Tibial nerve (tissue), 4 donors: ENCODE results near the gene SLC22A1. TPM values are rescaled to one million over a fixed set of nuclear protein-coding genes. Genes with fewer than 3 reads are reported as not detected.

Source experiments
- DNase-seq, 2 donors: peaks; one replicate each; pipeline ENCODE4 v3.0.0-alpha.2; 2019; ENCODE audit warnings: low spot score in 2 of 2
- H3K27ac ChIP-seq, 4 donors: fragments of 200-600 bp; sonication (generic) in 3 of 4; one replicate each; pipeline ENCODE4 v1.5.1; 2017 to 2019; ENCODE audit warnings: mild to moderate bottlenecking in 1 of 4
- H3K27me3 ChIP-seq, 2 donors: fragments of 200-600 bp; sonication (generic) in 1 of 2; one replicate each; pipeline versions ENCODE4 v1.5.1 to v1.6.0; 2017 to 2019
- H3K36me3 ChIP-seq, 3 donors: fragments of 200-600 bp; sonication (generic); one replicate each; pipeline ENCODE4 v1.5.1; 2018 to 2019
- H3K4me1 ChIP-seq, 4 donors: fragments of 200-600 bp; sonication (generic) in 3 of 4; one replicate each; pipeline ENCODE4 v1.5.1; 2017 to 2019
- H3K4me3 ChIP-seq, 4 donors: fragments of 200-600 bp; sonication (generic) in 3 of 4; one replicate each; pipeline ENCODE4 v1.5.1; 2017 to 2019; ENCODE audit warnings: mild to moderate bottlenecking in 1 of 4, moderate library complexity in 1 of 4
- H3K9me3 ChIP-seq, 4 donors: fragments of 200-600 bp; sonication (generic) in 3 of 4; one replicate each; pipeline ENCODE4 v1.5.1; 2017 to 2019
- EP300 ChIP-seq, 2 donors: sonication (generic); formaldehyde crosslinking; IDR thresholded peaks; one replicate each; pipeline ENCODE4 v1.6.1; 2017; ENCODE audit warnings: antibody characterized with exemption in 2 of 2, mild to moderate bottlenecking in 1 of 2
- POLR2A ChIP-seq, 2 donors: fragments of 450-650 bp; IDR thresholded peaks; one replicate each; pipeline ENCODE4 v1.6.1; 2017; ENCODE audit warnings: antibody characterized with exemption in 2 of 2, mild to moderate bottlenecking in 2 of 2, moderate library complexity in 2 of 2
- WGBS, 2 donors: methylation state at CpG; one replicate each; pipeline ENCODE4 v1.1.5; 2018; 5-methylcytosine and 5-hydroxymethylcytosine counted together
- total RNA-seq, 4 donors: library from RNA; depleted of rRNA; stranded (reverse); fragments of >200 nt; gene quantifications; one replicate each; pipeline ENCODE4 v1.1.0, GENCODE V29; 2016
- TF ChIP-seq, protein P1 (sequence below), 5 experiments: fragments of 200-600 bp in 3 of 5; fragments of 450-650 bp in 2 of 5; sonication (generic) in 3 of 5; IDR thresholded peaks; one replicate each; pipeline ENCODE4 v1.5.1; 2016 to 2019; ENCODE audit warnings: antibody characterized with exemption in 5 of 5, mild to moderate bottlenecking in 3 of 5, moderate library complexity in 2 of 5

SLC22A1 gene
- total RNA-seq, 4 donors from 2014 or later, result 1.3 to 5.5 (median 2.3) TPM

DNA sequence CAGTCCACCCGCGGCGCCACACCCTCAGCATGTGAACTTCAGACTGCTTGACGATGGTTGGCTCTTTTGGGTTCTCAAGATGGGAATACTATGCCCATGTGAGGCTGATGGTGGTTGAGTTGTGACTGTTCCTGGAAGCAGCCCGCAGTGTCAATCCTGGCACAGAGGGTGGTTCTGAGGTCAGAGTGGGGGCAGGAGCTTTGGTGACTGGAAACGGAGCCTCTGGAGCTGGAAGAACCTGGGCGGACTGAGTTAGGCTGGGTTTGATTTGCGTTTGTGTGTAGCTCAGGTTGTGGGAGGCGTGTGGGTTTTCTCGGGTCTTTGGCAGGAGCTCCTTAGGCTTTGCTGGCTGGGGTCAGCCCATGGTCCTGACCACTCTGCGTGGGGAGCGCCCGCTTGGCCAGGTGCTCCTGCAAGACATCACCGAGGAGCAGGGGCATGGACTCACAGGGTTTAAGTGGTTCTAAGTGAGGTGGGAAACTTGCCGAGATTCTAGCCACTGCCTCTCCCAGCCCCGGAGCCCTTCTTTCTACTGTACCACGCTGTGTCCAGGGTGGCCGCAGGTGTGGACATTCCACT is 37.3 kb upstream of the SLC22A1 start:
- H3K9me3 ChIP-seq, result no peaks in the 10 kb centered on the region
- WGBS, 2 donors, result 93% methylated on average over 14 to 16 of the region's 18 CpGs
- no peak overlapping the region for H3K27ac ChIP-seq
- peaks cover 0 to 93% (median 56%) of the 10 kb centered on the region in 3 donors for H3K36me3 ChIP-seq
- no peak for DNase-seq
- H3K4me3 ChIP-seq, result no peak overlapping the region
- TF ChIP-seq POLR2A (IDR thresholded peaks at IDR 0.05), result no peak
- TF ChIP-seq EP300 (IDR thresholded peaks at IDR 0.05), result no peak
- TF ChIP-seq, protein P1, sequence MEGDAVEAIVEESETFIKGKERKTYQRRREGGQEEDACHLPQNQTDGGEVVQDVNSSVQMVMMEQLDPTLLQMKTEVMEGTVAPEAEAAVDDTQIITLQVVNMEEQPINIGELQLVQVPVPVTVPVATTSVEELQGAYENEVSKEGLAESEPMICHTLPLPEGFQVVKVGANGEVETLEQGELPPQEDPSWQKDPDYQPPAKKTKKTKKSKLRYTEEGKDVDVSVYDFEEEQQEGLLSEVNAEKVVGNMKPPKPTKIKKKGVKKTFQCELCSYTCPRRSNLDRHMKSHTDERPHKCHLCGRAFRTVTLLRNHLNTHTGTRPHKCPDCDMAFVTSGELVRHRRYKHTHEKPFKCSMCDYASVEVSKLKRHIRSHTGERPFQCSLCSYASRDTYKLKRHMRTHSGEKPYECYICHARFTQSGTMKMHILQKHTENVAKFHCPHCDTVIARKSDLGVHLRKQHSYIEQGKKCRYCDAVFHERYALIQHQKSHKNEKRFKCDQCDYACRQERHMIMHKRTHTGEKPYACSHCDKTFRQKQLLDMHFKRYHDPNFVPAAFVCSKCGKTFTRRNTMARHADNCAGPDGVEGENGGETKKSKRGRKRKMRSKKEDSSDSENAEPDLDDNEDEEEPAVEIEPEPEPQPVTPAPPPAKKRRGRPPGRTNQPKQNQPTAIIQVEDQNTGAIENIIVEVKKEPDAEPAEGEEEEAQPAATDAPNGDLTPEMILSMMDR (IDR thresholded peaks at IDR 0.05), result no peak
- H3K27me3 ChIP-seq, result no peaks in the 10 kb centered on the region
- peaks cover 0 to 4% (median 0%) of the 10 kb centered on the region in 4 donors for H3K4me1 ChIP-seq

GRCh38 chr6:160085226-160085625 is 36.4 kb upstream of the SLC22A1 start:
- Histone ChIP-seq H3K4me1 (peaks cover 0 to 4% (median 0%) of the 10 kb centered on the region in 4 donors), H3K36me3 (peaks cover 0 to 93% (median 51%) of the 10 kb centered on the region in 3 donors), H3K27me3 (no peaks in the 10 kb centered on the region), H3K4me3 (no peak overlapping the region), H3K27ac (no peak overlapping the region), H3K9me3 (no peaks in the 10 kb centered on the region)
- DNase-seq, result no peak
- TF ChIP-seq, protein P1 (IDR thresholded peaks at IDR 0.05), result no peak
- TF ChIP-seq POLR2A (IDR thresholded peaks at IDR 0.05), result no peak
- TF ChIP-seq EP300 (IDR thresholded peaks at IDR 0.05), result no peak
- 80 to 85% methylated on average over 5 of the region's 5 CpGs for WGBS, 2 donors

GRCh38 chr6:160085713-160086505 is 35.7 kb upstream of the SLC22A1 start:
- 86 to 87% methylated on average over 15 of the region's 15 CpGs for WGBS, 2 donors
- no peak for DNase-seq
- Histone ChIP-seq H3K4me1 (peaks cover 0 to 4% (median 0%) of the 10 kb centered on the region in 4 donors), H3K9me3 (no peaks in the 10 kb centered on the region), H3K27ac (no peak overlapping the region), H3K36me3 (peaks cover 0 to 93% (median 48%) of the 10 kb centered on the region in 3 donors), H3K4me3 (no peak overlapping the region), H3K27me3 (no peaks in the 10 kb centered on the region)
- TF ChIP-seq POLR2A (IDR thresholded peaks at IDR 0.05) (no peak), EP300 (IDR thresholded peaks at IDR 0.05) (no peak)
- TF ChIP-seq, protein P1 (IDR thresholded peaks at IDR 0.05), result no peak

DNA sequence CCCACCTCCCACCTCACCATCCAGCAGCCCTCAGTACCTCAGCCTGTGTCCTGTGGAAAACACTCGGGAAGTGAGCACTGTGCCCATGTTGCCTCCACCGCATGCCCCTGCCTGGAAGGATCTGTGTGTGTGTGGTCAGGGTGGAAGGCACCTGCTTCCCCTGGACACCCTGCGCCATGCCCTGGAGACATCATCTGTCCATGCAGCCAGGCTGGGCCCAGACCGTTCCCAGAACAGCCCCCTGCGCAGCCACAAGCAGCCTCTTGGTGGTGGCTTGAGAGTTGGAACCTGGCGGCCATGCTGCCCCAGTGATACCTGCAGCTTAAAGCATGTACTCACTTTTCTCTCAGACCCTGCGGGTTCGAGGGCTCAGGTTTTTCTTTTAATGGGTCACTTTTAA is 34.9 kb upstream of the SLC22A1 start:
- Histone ChIP-seq H3K4me1 (peaks cover 0 to 4% (median 0%) of the 10 kb centered on the region in 4 donors), H3K9me3 (no peaks in the 10 kb centered on the region), H3K27me3 (no peaks in the 10 kb centered on the region), H3K36me3 (peaks cover 4 to 93% (median 46%) of the 10 kb centered on the region in 3 donors), H3K27ac (no peak overlapping the region), H3K4me3 (no peak overlapping the region)
- no peak for DNase-seq
- TF ChIP-seq POLR2A (IDR thresholded peaks at IDR 0.05), result no peak
- TF ChIP-seq EP300 (IDR thresholded peaks at IDR 0.05), result no peak
- TF ChIP-seq, protein P1 (IDR thresholded peaks at IDR 0.05), result no peak
- 92 to 96% methylated on average over 8 of the region's 8 CpGs for WGBS, 2 donors
